ENCODE measurements around the gene KLHDC1.
A peak's percentile ranks its signal among the peaks of the same experiment; 100 is the strongest.
"Not testable (repeated sequence)": the region's sequence is repeated elsewhere in the genome, so short reads cannot be mapped to it uniquely, and the experiment has no call there.

Gene KLHDC1

GRCh38 chr14:49692811-49693734 is at the start of gene KLHDC1:
Gene KLHDC1, plus strand, starts transcription at chr14:49693120. Its CDS starts 75 bp downstream, at chr14:49693195.
- peak; percentile 82 for DNase-seq (ENCODE audit: low read depth)

DNA sequence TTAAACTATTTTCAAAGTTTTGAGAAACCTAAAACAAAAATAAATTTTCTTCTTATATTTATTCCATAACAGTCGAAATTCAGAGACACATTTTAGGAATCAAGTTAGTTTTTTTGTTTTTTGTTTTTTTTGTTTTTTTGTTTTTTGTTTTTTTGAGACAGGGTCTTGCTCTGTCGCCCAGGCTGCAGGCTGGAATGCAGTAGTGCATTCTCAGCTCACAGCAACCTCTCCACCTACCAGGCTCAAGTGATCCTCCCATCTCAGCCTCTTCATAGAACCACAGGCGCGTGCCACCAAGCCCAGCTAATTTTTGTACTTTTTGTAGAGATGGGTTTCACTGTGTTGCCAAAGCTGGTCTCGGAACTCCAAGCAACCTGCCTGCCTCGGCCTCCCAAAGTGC is 39.4 kb upstream of the KLHDC1 start:
- DNase-seq (ENCODE audit: low read depth), result no peak

DNA sequence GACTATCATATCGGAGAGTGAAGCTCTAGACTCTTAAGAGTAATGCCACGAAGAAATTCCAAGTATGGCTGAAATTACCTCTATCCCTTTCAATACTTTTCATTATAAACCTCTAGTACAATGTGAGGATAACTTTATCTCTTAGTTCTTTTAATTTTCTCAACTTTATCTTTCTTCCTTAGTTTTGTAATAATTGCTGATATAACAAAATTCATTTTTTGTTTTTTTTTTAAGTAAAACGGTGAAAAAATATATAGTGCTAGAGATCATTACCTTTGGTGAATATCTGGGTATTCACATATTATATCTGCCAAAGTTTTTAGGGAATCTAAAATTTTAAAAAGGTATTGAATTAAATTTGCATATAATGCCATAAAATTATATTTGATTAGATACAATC is 38.4 kb upstream of the KLHDC1 start:
- DNase-seq (ENCODE audit: low read depth), result no peak

- DNase-seq (ENCODE audit: low read depth), result peak; percentile 8
Measured at GRCh38 chr14:49657500-49657899, 35.4 kb upstream of the KLHDC1 start.

DNA sequence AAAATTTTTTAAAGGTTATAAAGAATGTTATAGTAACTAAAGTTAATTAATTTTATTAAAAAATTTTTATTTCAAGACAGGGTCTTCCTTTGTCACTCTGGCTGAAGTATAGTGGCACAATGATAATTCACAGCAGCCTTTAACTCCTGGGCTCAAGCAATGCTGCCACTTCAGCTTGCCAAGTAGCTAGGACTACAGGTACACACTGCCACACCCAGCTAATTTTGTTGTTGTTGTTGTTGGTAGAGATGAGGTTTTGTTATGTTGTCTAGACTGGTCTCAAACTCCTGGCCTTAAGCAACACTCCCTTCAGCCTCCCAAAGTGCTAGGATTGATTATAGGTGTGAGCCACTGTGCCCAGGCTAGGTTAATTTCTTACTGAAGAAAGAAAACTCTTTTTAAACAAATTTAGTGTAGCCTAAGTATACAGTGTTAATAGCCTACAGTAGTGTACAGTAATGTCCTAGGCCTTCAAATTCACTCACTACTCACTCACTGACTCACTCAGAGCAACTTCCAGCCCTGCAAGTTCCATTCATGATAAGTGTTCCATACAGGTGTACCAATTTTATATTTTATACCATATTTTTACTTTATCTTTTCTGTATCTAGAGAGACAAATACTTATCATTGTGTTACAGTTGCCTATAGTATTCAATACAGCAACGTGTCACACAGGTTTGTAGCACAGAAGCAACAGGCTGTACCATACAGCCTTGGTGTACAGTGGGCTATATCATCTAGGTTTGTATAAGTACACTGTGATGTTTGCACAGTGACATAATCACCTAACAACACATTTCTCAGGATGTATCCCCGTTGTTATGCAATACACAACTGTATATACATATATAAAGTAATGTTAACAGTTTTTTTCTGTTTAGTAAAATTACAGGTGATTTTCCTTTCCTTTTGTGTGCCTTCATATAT is 33.1 kb upstream of the KLHDC1 start:
- no peak for DNase-seq (ENCODE audit: low read depth)

DNA sequence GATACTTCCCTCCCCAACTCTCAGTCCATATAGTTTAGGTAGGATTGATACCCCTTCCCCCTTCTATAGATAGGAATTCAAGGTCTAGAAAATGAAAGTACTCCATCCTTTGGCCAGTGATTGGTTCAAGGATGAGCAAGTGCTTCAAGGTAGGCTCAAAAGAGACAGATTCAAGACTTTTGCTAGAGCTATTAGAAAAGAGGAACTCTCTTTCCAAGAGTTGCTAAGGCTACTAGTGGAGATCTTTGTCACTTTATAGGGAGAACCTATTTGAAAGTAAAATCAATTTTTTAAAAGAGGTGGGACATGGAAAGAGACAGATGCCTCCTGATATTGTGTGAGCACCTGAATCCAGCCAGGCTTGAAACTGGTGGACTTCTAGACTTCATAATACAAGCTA is 22.4 kb upstream of the KLHDC1 start:
- DNase-seq (ENCODE audit: low read depth), result no peak

- no peak for DNase-seq (ENCODE audit: low read depth)
Measured at GRCh38 chr14:49673586-49673985, 19.3 kb upstream of the KLHDC1 start.

GRCh38 chr14:49677643-49678042 is 15.3 kb upstream of the KLHDC1 start:
- no peak for DNase-seq (ENCODE audit: low read depth)

GRCh38 chr14:49679271-49679670 is 13.6 kb upstream of the KLHDC1 start:
- no peak for DNase-seq (ENCODE audit: low read depth)

- DNase-seq (ENCODE audit: low read depth), result no peak
Measured at GRCh38 chr14:49686425-49686824, 6.5 kb upstream of the KLHDC1 start.

- DNase-seq (ENCODE audit: low read depth), result peak; percentile 59
Measured at GRCh38 chr14:49687942-49688700, 4.8 kb upstream of the KLHDC1 start, which contains the start of gene POLE2. Gene POLE2, minus strand, starts transcription at chr14:49688214. Its CDS starts 11 bp downstream, at chr14:49688203.

DNA sequence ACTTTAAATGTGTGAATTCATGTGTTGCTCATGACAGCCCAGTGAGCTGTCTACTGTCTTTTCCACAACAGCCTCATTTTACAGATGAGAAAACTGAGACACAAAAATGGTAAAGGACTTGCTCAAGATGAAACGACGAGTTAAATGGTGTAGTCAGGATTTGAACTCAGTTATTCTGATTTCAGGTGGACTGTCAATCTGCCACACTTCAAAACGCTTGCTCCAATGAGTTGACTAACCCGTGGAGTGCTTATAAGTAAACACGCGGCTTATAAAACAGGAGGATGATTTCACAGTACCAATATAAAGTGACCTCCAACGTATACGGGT is 4.3 kb upstream of the KLHDC1 start:
- DNase-seq (ENCODE audit: low read depth), result no peak

- DNase-seq (ENCODE audit: low read depth), result no peak
Measured at GRCh38 chr14:49691031-49691430, 1.9 kb upstream of the KLHDC1 start.

DNA sequence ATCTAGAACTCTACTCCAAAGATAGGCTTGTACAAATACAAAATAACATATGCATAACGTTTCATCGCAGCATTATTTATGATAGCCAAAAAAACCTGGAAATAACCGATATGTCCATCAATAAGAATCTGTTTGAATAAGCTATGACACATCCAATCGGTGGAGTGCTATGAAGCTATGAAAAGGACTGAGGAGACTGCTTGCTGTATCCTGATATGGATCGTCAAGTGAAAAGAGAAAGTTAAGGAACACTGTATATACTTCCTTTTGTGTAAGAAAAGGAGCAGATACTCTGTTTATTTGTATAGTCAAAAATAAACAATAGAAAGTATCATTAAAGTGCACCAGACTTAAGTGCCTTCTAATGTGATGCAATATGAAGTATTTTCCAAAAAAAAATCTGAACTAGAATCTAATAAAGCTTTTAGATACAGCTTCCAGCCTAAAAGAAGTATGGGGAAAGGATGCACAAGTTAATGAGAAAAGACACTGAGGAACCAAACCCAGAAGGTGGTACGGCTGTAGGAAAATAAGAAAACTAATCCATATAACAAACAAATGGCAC is 645 bp upstream of the KLHDC1 start:
- DNase-seq (ENCODE audit: low read depth), result peak; percentile 13

DNA sequence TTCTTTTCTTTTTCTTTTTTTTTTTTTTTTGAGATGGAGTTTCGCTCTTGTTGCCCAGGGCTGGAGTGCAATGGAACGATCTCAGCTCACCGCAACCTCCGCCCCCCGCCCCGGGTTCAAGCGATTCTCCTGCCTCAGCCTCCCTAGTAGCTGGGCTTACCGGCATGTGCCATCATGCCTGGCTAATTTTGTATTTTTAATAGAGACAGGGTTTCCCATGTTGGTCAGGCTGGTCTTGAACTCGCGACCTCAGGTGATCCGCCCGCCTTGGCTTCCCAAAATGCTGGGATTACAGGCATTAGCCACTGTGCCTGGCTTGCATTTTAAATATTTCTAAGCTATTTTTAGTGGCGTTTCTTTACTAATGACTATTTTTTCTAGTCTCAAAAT is 810 bp downstream of the KLHDC1 start:
- not testable (repeated sequence) for DNase-seq (ENCODE audit: low read depth)

DNA sequence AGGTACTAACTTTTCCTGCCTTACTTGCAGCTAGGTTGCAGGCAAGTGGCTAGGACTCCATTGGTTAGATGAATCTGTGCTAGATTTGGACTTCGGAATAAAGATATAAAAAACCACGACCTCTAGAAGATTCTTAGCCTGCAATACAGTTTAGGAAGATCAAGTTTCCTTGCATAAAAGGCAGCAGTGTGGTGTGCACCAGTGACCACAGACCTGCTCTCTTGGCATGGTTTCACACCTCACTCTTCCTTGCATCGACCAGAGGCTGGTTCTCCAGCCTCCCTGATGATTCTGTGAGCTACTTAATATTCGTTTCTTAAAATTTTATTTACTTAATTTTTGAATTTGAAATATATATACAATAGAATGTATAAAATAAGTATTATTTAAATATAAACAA is 9.8 kb downstream of the KLHDC1 start:
- DNase-seq (ENCODE audit: low read depth), result no peak

DNA sequence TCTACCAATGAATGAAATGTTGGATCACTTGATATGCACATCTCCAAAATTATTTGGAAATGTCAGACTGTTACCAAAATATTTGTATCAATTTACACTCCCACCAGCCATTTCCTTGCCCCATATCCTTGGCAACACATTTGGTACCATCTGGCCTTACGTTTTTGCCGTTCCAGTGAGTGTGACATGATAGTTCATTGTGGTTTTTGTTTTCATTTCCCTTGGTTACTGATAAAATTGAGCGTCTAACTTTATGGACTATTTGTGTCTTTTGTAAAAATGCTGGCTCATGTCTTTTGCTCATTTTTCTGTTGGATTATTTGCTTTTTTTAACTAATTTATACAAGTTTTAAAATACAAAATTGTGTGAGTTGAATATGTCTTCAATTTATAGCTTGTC is 11.0 kb downstream of the KLHDC1 start:
- DNase-seq (ENCODE audit: low read depth), result peak; percentile 95

DNA sequence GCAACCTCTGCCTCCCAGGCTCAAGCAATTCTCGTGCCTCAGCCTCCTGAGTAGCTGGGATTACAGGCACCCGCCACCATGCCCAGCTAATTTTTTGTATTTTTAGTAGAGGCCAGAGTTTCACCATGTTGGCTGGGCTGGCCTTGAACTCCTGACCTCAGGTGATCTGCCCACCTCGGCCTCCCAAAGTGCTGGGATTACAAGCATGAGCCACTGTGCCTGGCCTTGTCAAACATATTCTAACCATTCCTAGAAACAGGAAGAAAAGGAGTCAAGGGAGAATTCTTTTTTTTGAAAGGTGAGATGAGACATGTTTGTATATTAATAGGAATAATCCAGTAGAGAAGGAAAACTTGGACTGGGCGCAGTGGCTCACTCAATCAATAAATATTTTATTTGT is 11.6 kb downstream of the KLHDC1 start:
- DNase-seq (ENCODE audit: low read depth), result not testable (repeated sequence)

DNA sequence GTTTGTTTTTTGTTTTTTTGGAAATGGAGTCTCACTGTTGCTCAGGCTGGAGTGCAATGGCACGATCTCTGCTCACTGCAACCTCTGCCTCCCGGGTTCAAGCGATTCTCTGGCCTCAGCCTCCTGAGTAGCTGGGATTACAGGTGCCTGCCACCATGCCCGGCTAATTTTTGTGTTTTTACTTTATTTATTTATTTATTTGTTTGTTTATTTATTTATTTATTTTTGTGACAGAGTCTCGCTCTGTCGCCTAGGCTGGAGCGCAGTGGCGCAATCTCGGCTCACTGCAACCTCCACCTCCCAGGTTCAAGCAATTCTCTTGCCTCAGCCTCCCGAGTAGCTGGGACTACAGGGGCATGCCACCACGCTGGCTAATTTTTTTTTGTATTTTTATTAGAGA is 18.1 kb downstream of the KLHDC1 start:
- not testable (repeated sequence) for DNase-seq (ENCODE audit: low read depth)

DNA sequence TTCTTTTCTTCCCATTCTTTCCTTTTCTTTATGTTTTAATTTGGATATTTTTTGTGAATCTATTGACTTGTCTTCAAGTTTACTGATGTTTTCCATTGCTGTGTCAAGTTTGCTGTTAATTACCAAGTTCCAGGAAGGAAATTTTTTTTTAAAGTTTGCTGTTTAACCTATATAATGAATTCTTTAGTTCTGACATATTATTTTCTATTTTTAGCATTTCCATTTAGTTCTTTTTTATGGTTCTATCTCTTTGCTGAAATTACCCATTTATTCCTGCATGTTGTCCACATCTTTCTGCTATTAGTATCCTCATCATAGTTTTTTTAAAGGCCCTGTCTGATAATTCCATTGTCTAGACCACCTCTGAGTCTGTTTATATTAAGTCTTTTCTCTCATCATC is 27.8 kb downstream of the KLHDC1 start:
- no peak for DNase-seq (ENCODE audit: low read depth)

DNA sequence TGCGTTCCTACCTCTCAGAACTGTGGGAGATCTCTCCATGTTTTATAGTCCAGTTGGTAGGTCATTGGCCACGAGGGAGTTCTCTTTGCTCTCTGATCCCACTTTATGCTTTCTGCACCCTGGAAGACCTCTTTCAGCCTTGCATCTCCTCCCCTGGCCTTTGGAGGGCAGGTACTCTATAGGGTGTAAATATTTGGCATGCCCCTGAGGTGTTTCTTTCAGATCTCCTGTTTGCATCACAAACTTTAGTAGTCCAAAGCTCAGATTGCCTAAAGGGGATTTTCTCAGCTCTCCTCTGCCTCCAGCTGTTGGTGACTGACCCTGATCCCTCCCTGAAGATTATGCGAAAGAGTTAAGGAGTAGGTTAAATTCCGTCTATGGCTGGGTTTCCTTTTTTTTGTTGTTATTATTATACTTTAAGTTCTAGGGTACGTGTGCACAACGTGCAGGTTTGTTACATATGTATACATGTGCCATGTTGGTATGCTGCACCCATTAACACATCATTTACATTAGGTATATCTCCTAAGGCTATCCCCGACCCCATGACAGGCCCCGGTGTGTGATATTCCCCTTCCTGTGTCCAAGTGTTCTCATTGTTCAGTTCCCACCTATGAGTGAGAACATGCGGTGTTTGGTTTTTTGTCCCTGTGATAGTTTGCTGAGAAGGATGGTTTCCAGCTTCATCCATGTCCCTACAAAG is 29.0 kb downstream of the KLHDC1 start:
- not testable (repeated sequence) for DNase-seq (ENCODE audit: low read depth)
